Progenitor cell of endocrine pancreas (in vitro differentiated cells): ENCODE data around the gene PDX1. TPM values are rescaled to one million over a fixed set of nuclear protein-coding genes. Genes with fewer than 3 reads are reported as not detected.

Source experiments
- DNase-seq: peaks from one replicate; pipeline ENCODE4 v3.0.0; 2021; ENCODE audit warnings: low spot score; ENCODE audit not compliant: unreplicated experiment
- H3K27ac Mint-ChIP-seq: 2 replicates; pipeline ENCODE4 v1.8.0; 2021; ENCODE audit warnings: mild to moderate bottlenecking, moderate library complexity, mixed read lengths
- H3K27me3 Mint-ChIP-seq: 2 replicates; pipeline ENCODE4 v1.8.0; 2021; ENCODE audit warnings: mixed read lengths
- H3K36me3 Mint-ChIP-seq: 2 replicates; pipeline ENCODE4 v1.8.0; 2022; ENCODE audit warnings: mixed read lengths; ENCODE audit not compliant: insufficient read depth
- H3K4me1 Mint-ChIP-seq: 2 replicates; pipeline ENCODE4 v1.8.0; 2021; ENCODE audit warnings: low read depth, mixed read lengths
- H3K4me3 Mint-ChIP-seq: 2 replicates; pipeline ENCODE4 v1.8.0; 2021; ENCODE audit warnings: low read depth, mild to moderate bottlenecking, moderate library complexity, mixed read lengths
- H3K9me3 Mint-ChIP-seq: 2 replicates; pipeline ENCODE4 v1.8.0; 2021; ENCODE audit warnings: low read depth, mixed read lengths
- total RNA-seq: library from RNA; stranded (reverse); gene quantifications from 2 replicates; pipeline ENCODE4 v1.2.1, GENCODE V29; 2021
- TF ChIP-seq, protein P1 (sequence below): fragments of 200-600 bp; sonication (generic); IDR thresholded peaks from one replicate; pipeline ENCODE4 v1.5.0; 2021; ENCODE audit warnings: antibody characterized with exemption, mild to moderate bottlenecking; ENCODE audit not compliant: unreplicated experiment

Gene PDX1
- total RNA-seq, 1 donor from 2014 or later: 303 TPM

DNA sequence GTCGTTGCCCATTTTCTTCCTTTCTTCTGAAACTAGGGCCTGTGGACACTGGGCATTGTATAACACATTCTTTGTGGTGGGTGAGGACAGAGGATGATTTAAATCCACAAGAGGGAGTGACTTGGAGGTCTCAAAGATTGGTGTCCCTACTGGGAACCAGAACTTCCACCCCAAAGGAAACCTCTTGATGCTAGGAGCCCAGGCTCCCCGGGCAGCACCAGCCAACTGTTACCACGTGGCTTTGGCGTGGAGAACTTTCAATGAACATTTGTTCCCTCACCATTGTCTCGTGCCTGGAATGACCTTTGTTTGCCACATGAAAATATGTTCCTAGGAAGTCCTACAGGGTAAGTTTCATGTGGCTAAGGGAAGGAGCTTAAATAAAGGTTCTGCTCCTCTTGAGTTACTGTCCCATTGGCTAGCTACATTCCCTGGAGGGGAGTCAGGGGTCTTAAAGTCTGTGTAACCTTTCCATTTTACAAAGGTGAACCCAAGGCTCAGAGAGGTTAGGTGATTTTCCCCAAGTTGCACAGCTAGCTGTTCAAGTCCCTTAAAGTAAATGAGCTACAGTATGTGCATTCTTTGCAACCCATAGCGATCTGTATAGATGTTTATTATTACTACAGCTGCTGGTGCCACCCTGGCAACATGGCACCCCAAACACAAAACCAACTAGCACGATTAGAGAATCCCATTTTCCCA lies 54.3 kb downstream of the PDX1 start:
- Mint-ChIP-seq H3K4me3 (no peak overlapping the region), H3K36me3 (no peaks in the 10 kb centered on the region), H3K4me1 (peaks cover 21% of the 10 kb centered on the region), H3K27ac (no peak overlapping the region), H3K9me3 (no peaks in the 10 kb centered on the region), H3K27me3 (peaks cover 91% of the 10 kb centered on the region)
- DNase-seq: no peak
- TF ChIP-seq, protein P1, sequence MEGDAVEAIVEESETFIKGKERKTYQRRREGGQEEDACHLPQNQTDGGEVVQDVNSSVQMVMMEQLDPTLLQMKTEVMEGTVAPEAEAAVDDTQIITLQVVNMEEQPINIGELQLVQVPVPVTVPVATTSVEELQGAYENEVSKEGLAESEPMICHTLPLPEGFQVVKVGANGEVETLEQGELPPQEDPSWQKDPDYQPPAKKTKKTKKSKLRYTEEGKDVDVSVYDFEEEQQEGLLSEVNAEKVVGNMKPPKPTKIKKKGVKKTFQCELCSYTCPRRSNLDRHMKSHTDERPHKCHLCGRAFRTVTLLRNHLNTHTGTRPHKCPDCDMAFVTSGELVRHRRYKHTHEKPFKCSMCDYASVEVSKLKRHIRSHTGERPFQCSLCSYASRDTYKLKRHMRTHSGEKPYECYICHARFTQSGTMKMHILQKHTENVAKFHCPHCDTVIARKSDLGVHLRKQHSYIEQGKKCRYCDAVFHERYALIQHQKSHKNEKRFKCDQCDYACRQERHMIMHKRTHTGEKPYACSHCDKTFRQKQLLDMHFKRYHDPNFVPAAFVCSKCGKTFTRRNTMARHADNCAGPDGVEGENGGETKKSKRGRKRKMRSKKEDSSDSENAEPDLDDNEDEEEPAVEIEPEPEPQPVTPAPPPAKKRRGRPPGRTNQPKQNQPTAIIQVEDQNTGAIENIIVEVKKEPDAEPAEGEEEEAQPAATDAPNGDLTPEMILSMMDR: no peak

Other genes starting within 250 kb of the PDX1 start
- gene GSX1, start 127.5 kb upstream of the PDX1 start, total RNA-seq: not detected in 2 replicates
- 24.8 and 31.0 TPM in 2 replicates for gene CDX2, start 49.3 kb downstream of the PDX1 start, total RNA-seq
- not detected in 2 replicates for gene URAD, start 68.7 kb downstream of the PDX1 start, total RNA-seq
- 0.09 and 0.17 TPM in 2 replicates for gene FLT3, start 180.6 kb downstream of the PDX1 start, total RNA-seq
- 55.9 and 59.0 TPM in 2 replicates for gene PAN3, start 218.5 kb downstream of the PDX1 start, total RNA-seq